ENCODE data around the gene P2RX4. TPM values are rescaled to one million over a fixed set of nuclear protein-coding genes. Genes with fewer than 3 reads are reported as not detected.
A peak's percentile ranks its signal among the peaks of the same experiment; 100 is the strongest.

The P2RX4 gene
- total RNA-seq, 1 experiment from 2014 or later, result 21.0 TPM

GRCh38 chr12:121250359-121250758 is 40.4 kb downstream of the P2RX4 start:
- POLR2A ChIA-PET (ENCODE audit: unreplicated experiment), result interaction anchor here (0.6 kb wide), 1 partner anchor 728 kb away, joined by 7 read pairs; no protein-coding TSS in a partner anchor
- intact Hi-C loops (cut with micrococcal nuclease; ENCODE audit: unreplicated experiment), result no loop called here
- Histone ChIP-seq H3K4me2 (no peak overlapping the region), H3K9me2 (ENCODE audit: insufficient read depth) (no peaks in the 10 kb centered on the region), H3K4me1 (replicated peaks; ENCODE audit: insufficient read depth) (no peaks in the 10 kb centered on the region), H3K27ac (no peak overlapping the region), H3K79me2 (ENCODE audit: low read depth) (no peaks in the 10 kb centered on the region), H3K9me3 (ENCODE audit: insufficient read depth, low read depth) (no peaks in the 10 kb centered on the region), H3K4me3 (no peak overlapping the region), H4K20me1 (ENCODE audit: insufficient read depth) (no peaks in the 10 kb centered on the region), H3K27me3 (ENCODE audit: insufficient read depth, low read depth) (no peaks in the 10 kb centered on the region), H2AFZ (no peak overlapping the region), H3F3A (ENCODE audit: insufficient read depth, low read depth) (no peaks in the 10 kb centered on the region), H3K36me3 (ENCODE audit: low read depth) (0 out of 2 replicates have a peak, but pooled peaks cover 3% of the 10 kb centered on the region)
- DNase-seq, result peak in 1 of 2 experiments; percentile 47
- no peak for TF ChIP-seq EZH2 (IDR thresholded peaks at IDR 0.05; ENCODE audit: low read depth)
- TF ChIP-seq, protein P1, sequence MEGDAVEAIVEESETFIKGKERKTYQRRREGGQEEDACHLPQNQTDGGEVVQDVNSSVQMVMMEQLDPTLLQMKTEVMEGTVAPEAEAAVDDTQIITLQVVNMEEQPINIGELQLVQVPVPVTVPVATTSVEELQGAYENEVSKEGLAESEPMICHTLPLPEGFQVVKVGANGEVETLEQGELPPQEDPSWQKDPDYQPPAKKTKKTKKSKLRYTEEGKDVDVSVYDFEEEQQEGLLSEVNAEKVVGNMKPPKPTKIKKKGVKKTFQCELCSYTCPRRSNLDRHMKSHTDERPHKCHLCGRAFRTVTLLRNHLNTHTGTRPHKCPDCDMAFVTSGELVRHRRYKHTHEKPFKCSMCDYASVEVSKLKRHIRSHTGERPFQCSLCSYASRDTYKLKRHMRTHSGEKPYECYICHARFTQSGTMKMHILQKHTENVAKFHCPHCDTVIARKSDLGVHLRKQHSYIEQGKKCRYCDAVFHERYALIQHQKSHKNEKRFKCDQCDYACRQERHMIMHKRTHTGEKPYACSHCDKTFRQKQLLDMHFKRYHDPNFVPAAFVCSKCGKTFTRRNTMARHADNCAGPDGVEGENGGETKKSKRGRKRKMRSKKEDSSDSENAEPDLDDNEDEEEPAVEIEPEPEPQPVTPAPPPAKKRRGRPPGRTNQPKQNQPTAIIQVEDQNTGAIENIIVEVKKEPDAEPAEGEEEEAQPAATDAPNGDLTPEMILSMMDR (conservative IDR thresholded peaks at IDR 0.05), result no peak
- CTCF ChIA-PET, result no interaction called here
- no TSS peak for BruUV-seq (replicated peaks)

GRCh38 chr12:121251838-121252237 is 41.9 kb downstream of the P2RX4 start:
- Histone ChIP-seq H3K27me3 (ENCODE audit: insufficient read depth, low read depth) (no peaks in the 10 kb centered on the region), H3K27ac (no peak overlapping the region), H3K9me3 (ENCODE audit: insufficient read depth, low read depth) (no peaks in the 10 kb centered on the region), H3K36me3 (ENCODE audit: low read depth) (0 out of 2 replicates have a peak, but pooled peaks cover 3% of the 10 kb centered on the region), H3K9me2 (ENCODE audit: insufficient read depth) (no peaks in the 10 kb centered on the region), H3K4me3 (no peak overlapping the region), H3K4me1 (replicated peaks; ENCODE audit: insufficient read depth) (no peaks in the 10 kb centered on the region), H3F3A (ENCODE audit: insufficient read depth, low read depth) (no peaks in the 10 kb centered on the region), H2AFZ (no peak overlapping the region), H3K79me2 (ENCODE audit: low read depth) (no peaks in the 10 kb centered on the region), H3K4me2 (no peak overlapping the region), H4K20me1 (ENCODE audit: insufficient read depth) (no peaks in the 10 kb centered on the region)
- ChIA-PET POLR2A (ENCODE audit: unreplicated experiment) (no interaction called here), CTCF (interaction anchor here (0.7 to 1.0 kb wide), 2 partner anchors 79 to 190 kb away, joined by 3 to 5 read pairs; no protein-coding TSS in a partner anchor)
- BruUV-seq (replicated peaks), result no TSS peak
- no peak for DNase-seq
- TF ChIP-seq, protein P1 (conservative IDR thresholded peaks at IDR 0.05), result no peak
- TF ChIP-seq EZH2 (IDR thresholded peaks at IDR 0.05; ENCODE audit: low read depth), result no peak
- intact Hi-C loops (cut with micrococcal nuclease; ENCODE audit: unreplicated experiment), result no loop called here

DNA sequence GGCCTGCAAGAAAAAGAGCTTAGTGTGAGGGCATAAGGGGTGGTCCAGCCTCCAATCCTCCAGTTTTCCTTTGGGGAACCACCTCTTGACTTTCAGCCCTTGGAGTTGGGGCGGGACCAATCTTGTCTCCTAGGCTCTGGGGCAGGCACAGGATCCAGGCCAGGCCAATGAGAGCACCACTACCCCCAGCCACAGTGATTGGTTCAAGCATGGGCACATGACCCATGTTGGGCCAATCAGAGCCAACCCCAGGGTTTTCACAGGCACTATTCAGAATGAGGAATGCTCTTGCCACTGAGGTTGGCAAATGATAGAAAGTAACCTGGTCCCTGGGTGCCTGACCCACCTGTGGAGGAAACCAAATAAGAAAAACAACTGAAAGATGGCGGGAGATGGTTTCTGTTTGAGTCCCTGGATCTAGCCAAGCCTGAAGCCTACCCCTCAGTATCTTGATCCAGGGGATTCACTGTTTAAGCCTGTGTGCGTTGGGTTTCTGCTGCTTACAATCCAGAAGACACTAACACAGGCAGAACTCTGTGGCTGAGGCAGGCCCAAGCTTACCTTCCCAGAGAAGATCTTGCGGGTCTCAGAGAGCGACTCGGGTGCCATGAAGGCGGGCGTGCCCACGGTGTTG is 42.9 kb downstream of the P2RX4 start:
- Histone ChIP-seq H3K9me2 (ENCODE audit: insufficient read depth) (no peaks in the 10 kb centered on the region), H3K4me1 (replicated peaks; ENCODE audit: insufficient read depth) (no peaks in the 10 kb centered on the region), H3F3A (ENCODE audit: insufficient read depth, low read depth) (no peaks in the 10 kb centered on the region), H3K4me2 (no peak overlapping the region), H3K36me3 (ENCODE audit: low read depth) (0 out of 2 replicates have a peak, but pooled peaks cover 3% of the 10 kb centered on the region), H3K27me3 (ENCODE audit: insufficient read depth, low read depth) (no peaks in the 10 kb centered on the region), H3K9me3 (ENCODE audit: insufficient read depth, low read depth) (no peaks in the 10 kb centered on the region), H3K4me3 (no peak overlapping the region), H4K20me1 (ENCODE audit: insufficient read depth) (no peaks in the 10 kb centered on the region), H3K79me2 (ENCODE audit: low read depth) (no peaks in the 10 kb centered on the region), H3K27ac (no peak overlapping the region), H2AFZ (no peak overlapping the region)
- no TSS peak for BruUV-seq (replicated peaks)
- DNase-seq, result no peak
- CTCF ChIA-PET, result interaction anchor here (1.0 kb wide), 1 partner anchor 78 kb away, joined by 3 read pairs; no protein-coding TSS in a partner anchor
- intact Hi-C loops (cut with micrococcal nuclease; ENCODE audit: unreplicated experiment), result no loop called here
- POLR2A ChIA-PET (ENCODE audit: unreplicated experiment), result no interaction called here
- TF ChIP-seq, protein P1 (conservative IDR thresholded peaks at IDR 0.05), result no peak
- no peak for TF ChIP-seq EZH2 (IDR thresholded peaks at IDR 0.05; ENCODE audit: low read depth)

Data from PC-9 (cell line).